Ammon's horn (tissue), 1 donor: Measurements from ENCODE around the gene SELENON.

Experiments
- DNase-seq: peaks from one replicate; pipeline ENCODE4 v3.0.0-alpha.2; 2016; ENCODE audit warnings: low spot score

Gene SELENON

DNA sequence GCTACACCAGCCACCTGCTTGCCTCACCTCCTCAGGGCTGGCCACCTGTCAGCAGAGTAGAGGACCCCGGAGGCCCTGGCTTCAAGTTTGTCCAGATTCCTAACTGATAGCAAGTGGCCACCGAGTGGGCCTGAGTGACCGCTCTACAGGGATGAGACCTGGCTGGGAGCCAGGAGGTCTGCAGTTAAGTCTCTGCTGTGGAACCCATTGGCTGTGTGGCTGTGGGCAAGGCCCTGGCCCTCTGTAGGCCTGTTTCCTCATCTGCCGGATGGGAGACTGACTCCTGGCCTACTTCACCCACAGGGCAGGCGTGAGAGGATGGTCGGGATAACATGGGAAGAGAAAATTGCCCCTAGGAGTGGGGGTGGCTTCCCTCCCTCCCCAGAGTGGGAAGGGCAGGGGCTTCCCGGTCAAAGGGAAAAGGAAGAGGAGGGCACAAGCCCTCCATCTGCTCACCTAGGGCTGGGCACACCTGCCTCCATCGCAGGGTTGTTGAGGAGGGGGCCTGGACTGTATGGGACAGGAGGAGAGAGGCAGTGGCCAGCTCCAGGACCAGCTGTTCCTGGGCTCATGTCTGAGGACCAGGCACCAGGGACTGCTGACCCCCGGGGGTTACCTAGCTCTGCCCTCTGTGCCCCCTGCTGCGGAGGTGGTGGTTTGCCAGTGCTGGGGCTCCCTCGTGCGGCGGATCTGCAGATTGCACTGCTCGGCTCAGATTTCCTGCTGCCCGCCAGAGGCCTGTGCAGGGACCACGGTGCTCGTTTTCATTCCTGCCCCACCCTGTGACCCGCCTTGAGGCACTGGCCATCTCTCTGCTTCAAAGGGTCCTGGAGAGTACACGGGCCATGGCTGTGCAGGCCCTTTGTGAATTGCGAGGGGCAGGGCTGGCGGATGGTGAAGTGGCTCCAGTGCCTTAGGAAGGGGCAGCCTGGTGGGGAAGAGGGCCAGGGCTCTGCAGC lies 10.6 kb downstream of the SELENON start:
- peak; percentile 76 for DNase-seq

DNA sequence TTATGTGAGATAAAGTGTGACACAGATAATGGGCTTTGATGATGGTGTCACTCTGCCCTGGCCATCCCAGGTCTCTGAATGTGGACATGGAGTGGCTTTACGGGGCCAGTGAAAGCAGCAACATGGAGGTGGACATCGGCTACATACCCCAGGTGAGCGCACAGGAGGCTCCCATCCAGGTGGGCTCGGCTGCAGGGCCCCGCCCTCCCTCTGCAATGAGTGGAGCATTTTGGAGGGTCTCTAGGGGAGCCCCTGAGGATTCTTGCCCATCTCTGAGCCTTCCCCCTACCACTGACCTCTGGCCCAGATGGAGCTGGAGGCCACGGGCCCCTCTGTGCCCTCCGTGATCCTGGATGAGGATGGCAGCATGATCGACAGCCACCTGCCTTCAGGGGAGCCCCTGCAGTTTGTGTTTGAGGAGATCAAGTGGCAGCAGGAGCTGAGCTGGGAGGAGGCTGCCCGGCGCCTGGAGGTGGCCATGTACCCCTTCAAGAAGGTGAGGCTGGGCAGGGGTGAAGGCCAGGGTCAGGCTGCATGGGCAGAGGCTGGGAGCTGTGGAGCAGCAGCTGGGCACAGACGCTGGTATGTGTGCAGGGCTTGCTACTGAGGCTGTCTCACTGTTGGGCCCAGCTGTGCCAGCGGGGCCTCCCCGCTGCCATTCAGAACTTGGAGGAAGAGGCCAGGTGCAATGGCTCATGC lies 11.5 kb downstream of the SELENON start:
- no peak for DNase-seq

DNA sequence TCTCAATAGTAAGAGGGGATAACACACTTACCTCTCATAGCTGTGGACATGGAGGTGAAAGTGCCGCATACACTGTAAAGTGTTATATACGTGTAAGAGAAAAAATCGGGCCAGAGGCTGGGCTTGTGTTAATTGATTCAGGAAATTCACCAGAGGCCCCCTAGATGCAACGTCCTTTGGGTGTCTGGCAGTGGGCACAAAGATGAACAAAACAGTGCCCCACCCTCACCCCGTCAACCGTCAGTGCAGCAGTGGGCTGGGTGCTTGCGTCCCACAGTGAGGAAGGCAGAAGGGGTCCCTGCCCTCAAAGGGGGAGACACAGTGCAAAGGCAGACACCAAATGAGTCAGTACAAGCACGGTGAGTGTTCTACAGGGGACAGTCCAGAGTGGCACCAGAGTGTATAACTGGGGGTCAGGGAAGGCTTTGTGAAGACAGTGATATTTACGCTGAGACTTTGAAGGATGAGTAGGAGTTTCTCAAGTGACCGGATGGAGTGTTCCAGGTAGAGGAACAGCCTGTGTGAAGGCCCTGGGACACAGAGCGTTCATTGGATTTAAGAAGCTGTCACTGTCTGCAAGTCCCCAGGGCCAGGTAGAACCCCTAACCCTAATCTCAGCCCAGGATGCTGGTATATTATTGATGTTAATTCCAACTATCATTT lies 13.2 kb downstream of the SELENON start:
- DNase-seq = no peak

DNA sequence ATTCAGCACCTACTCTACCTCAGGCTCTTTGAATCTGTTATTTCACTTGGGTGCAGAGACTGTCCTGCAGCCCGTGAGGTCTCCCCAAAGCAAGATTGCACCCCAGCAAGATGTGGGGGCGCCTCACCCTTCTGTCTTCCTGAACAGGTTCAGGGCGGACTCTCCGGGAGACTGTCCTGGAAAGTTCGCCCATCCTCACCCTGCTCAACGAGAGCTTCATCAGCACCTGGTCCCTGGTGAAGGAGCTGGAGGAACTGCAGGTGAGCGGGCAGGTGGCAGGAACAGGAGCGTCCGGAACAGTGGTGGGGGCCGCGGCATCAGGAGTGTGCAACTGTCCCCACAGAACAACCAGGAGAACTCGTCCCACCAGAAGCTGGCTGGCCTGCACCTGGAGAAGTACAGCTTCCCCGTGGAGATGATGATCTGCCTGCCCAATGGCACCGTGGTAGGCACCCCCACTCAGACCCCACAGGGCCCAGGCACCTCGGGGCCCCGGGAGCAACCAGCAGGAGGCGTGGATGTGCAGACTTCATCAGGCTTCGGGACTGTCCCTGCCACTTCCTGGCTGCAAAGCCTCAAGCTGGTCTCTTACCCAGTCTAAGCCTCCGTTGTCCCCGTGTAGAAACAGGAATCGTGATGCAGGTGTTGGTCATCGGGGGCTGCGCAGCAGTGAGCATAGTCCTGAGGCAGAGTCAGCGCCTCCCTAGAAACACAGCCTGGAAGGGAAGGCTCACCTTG lies 13.9 kb downstream of the SELENON start:
- DNase-seq = no peak

DNA sequence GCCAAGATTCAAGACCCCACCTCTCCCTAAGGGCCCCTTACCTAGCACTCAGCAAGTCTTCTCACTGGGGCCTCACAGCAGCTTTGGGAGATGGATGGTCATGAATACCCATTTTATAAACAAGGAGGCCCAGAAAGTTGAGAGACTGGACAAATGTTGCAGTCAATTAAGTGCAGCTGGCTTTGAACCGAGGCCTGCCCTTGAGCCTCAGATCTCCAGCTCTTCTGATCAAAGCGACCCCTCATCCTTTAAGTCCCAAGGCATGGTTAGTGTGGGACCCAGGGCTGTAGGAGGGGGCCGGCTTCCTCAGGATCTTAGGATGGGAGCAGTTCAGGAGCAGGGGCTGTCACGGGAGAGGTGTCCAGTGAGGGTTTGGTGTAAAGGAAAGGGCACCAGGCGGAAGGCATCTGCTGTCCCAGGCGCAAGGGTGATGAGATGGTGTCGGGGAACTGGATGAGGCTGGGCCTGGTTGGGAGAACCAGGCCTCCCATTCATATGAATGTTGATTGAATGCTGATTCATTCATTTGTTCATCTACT lies 14.6 kb downstream of the SELENON start:
- no peak for DNase-seq

DNA sequence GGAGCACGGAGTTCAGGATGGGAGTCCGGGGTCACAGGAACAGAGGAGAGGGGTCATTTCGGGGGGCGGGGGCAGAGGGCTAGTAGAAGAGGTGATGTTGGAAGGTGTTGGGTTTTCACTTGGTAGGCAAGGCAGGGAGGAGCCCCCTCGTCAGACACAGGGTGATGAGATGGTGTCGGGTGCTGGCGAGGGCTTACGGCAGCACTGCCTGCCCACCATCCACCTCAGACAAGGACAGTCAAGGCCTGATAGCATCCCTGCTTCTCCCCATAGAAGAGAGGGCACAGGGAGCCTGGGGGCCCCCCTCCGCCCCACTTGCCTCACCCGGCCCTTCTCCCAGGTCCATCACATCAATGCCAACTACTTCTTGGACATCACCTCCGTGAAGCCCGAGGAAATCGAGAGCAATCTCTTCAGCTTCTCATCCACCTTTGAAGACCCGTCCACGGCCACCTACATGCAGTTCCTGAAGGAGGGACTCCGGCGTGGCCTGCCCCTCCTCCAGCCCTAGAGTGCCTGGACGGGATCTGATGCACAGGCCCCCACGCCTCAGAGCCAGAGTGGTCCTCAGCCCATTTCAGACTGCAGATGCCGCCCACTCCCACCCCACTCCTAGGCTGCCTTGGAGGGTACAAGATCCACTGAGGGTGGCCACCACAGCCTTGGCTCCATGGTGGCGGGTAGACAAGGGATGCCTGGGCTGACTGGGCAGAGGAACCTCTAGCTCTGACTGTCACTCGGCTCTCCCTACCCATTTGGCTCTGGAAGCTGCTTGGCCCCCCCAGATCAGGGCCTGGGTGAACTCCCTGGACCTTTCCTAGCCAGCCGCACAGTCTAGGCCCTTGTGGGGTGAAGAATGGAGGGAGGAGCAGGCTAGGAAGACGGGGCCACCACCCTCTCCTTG lies 15.5 kb downstream of the SELENON start:
- no peak for DNase-seq

DNA sequence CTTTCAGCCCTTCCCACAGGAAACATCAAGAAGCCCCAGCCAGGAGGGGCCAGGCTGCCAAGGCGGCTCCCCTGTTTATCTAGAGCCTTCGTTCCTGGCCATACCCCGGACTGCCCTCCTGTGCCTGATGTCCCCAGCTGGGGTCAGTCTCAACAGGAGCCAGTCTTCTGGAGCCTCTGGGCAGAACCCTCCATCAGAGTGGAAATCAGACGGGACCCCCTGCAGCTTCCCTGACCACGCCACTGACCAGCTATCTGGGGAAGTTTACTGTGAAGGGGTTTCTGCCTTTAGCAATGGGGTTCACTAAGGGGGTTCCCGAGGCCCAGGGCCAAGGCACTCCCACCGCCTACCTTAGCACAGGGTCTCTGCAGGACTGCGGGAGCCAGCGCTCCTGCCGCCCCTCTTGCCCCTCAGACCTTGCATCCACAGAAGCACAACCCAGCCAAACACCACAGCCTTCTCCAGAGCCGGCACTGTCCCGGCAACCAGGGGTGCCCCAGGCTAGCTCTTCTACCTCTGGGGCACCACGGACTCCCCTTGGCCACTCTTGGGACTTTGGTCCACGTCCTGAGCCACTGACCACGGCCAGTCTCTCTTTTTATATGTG lies 16.2 kb downstream of the SELENON start:
- DNase-seq = no peak

DNA sequence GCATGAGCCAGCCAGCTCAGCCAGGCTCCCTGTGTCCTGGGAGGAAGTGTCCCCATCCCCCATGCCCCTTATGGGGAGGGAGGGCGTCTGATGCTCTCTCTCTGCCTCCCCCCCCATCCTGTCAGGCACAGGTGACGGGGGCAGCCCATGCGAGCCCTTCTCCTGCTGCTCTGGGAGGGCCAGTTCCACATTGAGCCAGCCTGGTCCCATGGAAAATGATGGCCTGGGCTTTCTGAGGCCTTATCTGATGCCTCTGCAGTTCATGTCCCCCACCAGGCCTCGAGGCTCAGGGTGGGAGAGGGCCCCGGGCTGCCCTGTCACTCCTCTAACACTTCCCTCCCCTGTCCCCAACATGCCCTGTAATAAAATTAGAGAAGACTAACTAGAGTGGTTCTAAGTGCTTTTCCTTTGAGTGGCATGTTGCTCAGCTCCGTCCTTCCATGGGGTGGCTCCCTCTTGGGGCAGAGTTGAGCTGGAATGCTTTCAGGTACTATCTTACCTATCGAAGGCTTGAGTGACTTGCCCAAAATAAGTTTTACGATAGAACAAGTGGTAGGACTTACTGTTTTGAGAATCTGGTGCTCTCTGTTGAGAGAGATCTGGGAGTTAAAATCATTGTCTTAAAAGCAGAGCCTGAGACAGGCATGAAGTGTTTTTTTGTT lies 18.0 kb downstream of the SELENON start:
- DNase-seq = no peak

DNA sequence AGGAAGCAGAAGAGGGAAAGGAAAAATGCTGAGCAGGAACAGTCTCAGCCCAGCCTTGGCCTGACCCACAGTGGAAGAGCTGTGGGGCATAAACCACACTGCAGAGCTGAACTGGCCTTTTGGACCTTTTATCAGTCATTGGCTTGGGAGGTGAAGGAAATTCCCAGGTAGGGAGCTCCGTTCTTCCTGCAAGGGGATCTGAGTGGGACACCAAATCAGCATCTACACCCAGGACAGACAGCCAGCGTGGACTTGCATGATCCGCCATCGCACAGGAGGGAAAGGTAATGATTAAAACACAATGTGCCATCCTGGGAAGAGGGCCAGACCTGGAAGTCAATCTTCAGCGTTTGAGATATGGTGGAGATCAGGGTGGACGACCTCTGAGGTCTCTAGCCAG lies 18.6 kb downstream of the SELENON start:
- DNase-seq = no peak

DNA sequence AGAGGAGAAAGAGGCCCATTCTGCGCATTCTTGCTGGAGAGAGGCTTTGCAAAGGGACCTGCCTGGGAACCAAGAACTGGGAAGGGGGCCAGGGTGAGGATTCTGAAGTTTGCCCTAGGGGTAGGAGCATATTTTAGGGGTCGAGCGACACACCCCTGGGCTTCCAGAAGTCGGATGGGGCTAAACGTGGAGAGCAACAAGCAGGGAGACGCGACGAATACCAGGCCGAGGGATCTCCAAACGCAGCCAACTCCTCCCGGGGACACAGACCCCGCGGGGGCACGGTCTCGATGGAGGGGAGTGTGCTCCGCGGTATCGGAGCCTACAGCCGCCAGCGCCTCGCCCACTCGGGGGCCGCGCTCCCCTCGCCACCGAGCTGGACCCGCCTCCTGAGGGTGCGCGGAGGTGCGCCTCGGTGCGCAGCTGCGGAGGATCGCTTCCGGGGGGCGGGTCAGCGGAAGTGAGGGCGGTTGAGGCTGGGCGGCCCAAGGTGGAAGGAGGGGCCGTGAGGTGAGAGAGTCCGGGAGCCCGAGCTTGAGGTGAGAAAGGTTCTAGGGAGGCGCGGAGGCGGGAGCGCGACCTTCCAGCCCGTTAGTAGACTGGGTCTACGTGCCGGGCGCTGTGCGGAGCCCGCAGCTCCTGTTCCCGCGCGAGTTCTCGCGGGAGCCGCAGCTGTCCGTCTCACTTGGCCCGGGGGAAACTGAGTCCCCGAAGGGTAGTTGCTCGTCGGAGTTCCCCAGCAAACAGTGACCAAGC lies 19.7 kb downstream of the SELENON start, which contains the start of gene MTFR1L:
Gene MTFR1L, plus strand, starts transcription at position 464 of the 756 bp plus-strand sequence. CDS start 3,151 bp downstream, outside the sequence.
- peak; percentile 88 for DNase-seq

DNA sequence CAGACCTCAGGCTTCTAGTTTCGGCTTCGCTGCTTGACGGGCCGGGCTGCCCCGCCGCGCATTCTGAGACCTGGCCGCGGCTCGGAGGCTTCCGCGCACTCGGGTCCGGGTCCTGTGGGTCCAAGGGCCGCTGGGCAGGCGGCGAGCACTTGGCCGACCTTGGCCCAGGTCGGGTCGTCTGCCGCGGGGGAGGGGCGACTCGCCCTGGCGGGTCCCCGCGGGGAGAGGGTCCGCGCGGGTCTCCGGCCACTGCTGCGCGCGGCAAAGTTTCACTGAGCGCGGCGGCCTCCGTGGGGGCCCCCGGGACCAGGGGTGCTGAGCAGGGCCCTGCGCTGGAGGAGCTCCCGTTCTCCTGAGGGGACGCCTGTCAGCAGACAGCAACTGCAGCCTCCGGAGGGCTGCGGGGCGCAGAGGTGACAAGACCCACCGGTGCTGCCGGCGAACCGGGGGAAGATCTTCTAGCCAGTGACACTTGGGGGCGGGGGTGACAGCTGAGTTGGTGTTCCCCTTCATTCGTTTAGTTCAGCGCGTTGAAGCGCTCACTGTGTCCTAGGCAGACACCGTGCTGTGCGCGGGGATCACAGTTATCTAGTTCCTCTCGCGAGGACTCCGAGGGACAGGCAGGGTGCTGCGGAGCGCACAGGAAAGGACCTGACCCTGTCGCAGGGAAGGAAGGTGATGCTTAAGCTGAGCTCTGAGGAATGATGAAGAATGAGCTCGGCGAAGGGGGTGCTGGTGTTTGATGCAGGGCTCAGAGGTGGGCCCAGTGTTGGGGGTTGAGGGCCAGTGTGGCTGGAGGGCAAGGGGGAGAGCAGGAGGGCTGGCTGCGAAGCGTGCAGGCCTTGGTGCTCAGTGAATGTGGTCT lies 20.5 kb downstream of the SELENON start:
- DNase-seq = no peak

DNA sequence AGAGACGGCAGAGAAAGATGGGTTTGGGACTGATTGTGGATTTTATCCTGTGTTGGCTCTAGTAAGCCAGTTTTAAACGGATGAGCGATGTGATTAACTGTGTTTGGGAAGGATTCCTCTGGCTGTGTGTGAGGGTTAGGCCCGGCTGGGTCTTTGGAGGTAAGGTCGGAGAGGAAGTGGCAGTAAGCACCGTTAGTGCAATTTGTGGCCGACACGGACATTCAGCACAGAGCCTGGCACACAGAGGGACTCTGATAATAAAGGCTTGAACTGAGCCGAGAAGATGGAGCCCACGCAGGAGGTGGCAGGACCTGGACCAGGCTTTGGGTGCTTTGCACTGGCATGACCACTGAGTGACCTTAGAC lies 21.1 kb downstream of the SELENON start:
- no peak for DNase-seq

DNA sequence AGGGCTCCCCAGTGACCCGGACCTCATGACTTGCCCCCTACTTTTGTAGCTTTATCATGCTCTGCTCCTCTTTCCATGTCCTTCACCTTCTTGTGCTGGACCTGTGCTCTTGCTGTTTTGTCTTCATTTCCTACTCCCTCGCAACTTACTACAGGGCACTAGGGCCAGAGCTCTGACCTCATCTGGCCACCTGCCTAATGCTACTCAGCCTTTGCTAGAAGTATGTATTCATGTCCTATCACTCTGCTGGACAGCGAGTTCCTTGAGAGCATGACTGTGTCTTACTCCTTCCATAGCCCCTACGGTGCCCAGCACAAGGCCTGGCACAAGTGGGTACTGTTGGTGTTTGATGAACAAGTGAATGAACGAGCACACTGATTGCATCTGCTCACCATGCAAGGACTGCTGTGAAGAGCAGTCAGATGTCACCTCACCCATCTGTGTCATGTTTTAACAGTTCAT lies 21.7 kb downstream of the SELENON start:
- DNase-seq = no peak

DNA sequence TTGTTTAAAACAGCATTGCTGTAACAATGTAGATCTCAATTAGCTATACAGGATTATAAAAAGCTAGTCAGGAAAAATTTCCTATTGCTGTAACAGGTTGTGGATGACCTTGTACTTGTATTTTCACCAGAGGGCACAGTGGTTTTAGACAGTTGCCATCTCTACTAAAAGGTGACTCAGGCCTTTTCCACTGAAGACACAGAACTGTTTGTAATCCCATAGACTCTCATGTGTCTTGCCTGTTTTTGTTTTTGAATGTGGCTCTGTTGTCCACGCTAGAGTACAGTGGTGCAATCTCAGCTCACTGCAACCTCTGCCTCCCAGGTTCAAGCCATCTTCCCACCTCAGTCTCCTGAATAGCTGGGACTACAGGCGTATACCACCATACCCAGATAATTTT lies 25.6 kb downstream of the SELENON start:
- no peak for DNase-seq

DNA sequence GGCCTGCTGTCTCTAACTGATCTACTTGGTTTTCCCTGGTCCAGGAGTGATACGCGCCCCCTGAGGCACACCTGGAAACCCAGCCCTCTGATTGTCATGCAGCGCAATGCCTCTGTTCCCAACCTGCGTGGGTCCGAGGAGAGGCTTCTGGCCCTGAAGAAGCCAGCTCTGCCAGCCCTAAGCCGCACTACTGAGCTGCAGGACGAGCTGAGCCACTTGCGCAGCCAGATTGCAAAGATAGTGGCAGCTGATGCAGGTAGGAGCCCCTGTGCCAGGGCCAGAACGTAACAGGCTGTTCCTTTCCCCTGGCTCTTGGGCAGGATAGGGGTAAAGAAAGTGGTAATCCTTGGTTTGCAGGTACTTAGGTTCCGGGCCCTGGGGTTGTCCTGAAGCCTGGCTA lies 26.6 kb downstream of the SELENON start:
- DNase-seq = no peak

DNA sequence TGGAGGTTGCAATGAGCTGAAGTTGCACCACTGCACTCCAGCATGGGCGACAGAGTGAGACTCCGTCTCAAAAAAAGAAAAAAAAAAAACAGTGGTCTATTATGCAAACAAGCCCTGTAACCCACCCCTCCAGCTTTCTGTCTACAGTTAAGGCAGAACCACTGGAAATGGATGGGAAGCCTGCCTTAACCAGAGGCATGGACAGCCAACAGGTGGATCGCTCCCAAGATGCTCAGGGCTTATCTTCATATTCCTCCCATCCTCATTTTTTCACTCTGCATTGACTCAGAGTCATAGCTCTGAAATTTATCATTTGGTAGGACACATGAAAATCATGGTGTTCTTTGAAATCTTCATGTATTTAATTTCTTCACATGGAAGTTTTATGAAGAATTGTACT lies 28.5 kb downstream of the SELENON start:
- DNase-seq = no peak

DNA sequence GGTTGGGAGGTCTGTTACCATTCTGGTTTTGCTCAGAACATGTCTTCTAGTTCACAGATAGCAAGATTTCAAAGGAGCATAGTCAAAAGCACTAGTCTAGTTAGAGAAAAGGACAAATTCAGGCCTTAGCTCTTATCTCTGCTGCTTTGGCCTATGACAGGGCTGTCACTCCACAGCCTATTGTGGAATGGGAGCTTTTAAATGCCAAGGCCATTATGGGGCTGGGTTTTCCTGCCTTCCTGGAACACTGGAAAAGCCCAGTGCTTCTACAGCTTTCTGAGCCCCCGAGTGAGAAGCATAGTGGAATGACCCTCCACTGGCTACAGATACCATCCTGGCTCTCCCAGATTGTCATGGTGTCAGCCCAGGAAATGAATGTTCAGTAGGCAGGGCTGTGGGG lies 29.1 kb downstream of the SELENON start:
- no peak for DNase-seq
